ENCODE data around the gene NTM.

- TF ChIP-seq EZH2 (IDR thresholded peaks at IDR 0.05; ENCODE audit: borderline replicate concordance, low read depth, low read length, severe bottlenecking) (no peak), POLR2AphosphoS5 (IDR thresholded peaks at IDR 0.05; ENCODE audit: insufficient read depth, low read depth, low read length) (no peak), MAX (IDR thresholded peaks at IDR 0.05; ENCODE audit: insufficient read depth, insufficient read length) (no peak), POLR2A (IDR thresholded peaks at IDR 0.05; ENCODE audit: low read depth, low read length) (no peak), GATA2 (IDR thresholded peaks at IDR 0.05; ENCODE audit: insufficient read depth, insufficient read length, low read depth, low read length) (no peak), JUN (IDR thresholded peaks at IDR 0.05; ENCODE audit: borderline replicate concordance, insufficient read depth, insufficient read length, low read depth) (no peak)
- TF ChIP-seq, protein P1, sequence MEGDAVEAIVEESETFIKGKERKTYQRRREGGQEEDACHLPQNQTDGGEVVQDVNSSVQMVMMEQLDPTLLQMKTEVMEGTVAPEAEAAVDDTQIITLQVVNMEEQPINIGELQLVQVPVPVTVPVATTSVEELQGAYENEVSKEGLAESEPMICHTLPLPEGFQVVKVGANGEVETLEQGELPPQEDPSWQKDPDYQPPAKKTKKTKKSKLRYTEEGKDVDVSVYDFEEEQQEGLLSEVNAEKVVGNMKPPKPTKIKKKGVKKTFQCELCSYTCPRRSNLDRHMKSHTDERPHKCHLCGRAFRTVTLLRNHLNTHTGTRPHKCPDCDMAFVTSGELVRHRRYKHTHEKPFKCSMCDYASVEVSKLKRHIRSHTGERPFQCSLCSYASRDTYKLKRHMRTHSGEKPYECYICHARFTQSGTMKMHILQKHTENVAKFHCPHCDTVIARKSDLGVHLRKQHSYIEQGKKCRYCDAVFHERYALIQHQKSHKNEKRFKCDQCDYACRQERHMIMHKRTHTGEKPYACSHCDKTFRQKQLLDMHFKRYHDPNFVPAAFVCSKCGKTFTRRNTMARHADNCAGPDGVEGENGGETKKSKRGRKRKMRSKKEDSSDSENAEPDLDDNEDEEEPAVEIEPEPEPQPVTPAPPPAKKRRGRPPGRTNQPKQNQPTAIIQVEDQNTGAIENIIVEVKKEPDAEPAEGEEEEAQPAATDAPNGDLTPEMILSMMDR (IDR thresholded peaks at IDR 0.05; ENCODE audit: extremely low read depth in 1 of 2, insufficient read depth in 1 of 2, low read depth in 1 of 2, low read length in 2 of 2): no peak
Observed at GRCh38 chr11:131814108-131814507, 443.7 kb downstream of the NTM start.

Measured in endothelial cell of umbilical vein (primary cell).